CD14-positive monocyte (primary cell): ENCODE measurements around the gene SCARB1. TPM values are rescaled to one million over a fixed set of nuclear protein-coding genes. Genes with fewer than 3 reads are reported as not detected.

Experiments
- DNase-seq, 3 donors: peaks; one replicate each; pipeline ENCODE4 v3.0.0-alpha.2; 2011 to 2022
- H2AFZ ChIP-seq: 2 replicates; pipeline ENCODE4 v1.6.0; 2012; ENCODE audit warnings: mild to moderate bottlenecking, low read depth, low read length, inconsistent platforms; ENCODE audit not compliant: insufficient read depth, poor library complexity, severe bottlenecking
- H3K27ac ChIP-seq, 2 donors: 1 replicate in 1 of 2; 2 replicates in 1 of 2; pipeline ENCODE4 v1.5.1; 2012 to 2013; ENCODE audit warnings: low read length in 2 of 2, control low read depth in 1 of 2, inconsistent platforms in 1 of 2, low read depth in 1 of 2, mild to moderate bottlenecking in 1 of 2
- H3K27me3 ChIP-seq, 2 donors: one replicate each; pipeline versions ENCODE4 v1.6.0 to v1.6.1; 2011 to 2013; ENCODE audit warnings: low read length in 2 of 2; ENCODE audit not compliant: control insufficient read depth in 2 of 2, insufficient read depth in 2 of 2
- H3K36me3 ChIP-seq, 2 donors: replicated peaks in 1 of 2; 1 replicate in 1 of 2; 2 replicates in 1 of 2; pipeline versions ENCODE4 v1.5.1 to v1.6.1; 2012 to 2013; ENCODE audit warnings: low read length in 2 of 2, control low read depth in 1 of 2, inconsistent platforms in 1 of 2, mild to moderate bottlenecking in 1 of 2; ENCODE audit not compliant: insufficient read depth in 2 of 2, control insufficient read depth in 1 of 2
- H3K4me1 ChIP-seq, 2 donors: 1 replicate in 1 of 2; 2 replicates in 1 of 2; pipeline versions ENCODE4 v1.5.1 to v1.6.1; 2012 to 2013; ENCODE audit warnings: low read length in 2 of 2, control low read depth in 1 of 2, inconsistent platforms in 1 of 2, mild to moderate bottlenecking in 1 of 2, moderate library complexity in 1 of 2; ENCODE audit not compliant: insufficient read depth in 2 of 2, control insufficient read depth in 1 of 2
- H3K4me2 ChIP-seq: replicated peaks from 2 replicates; pipeline ENCODE3; 2012; ENCODE audit warnings: low read length, moderate library complexity, mild to moderate bottlenecking; ENCODE audit not compliant: poor library complexity, severe bottlenecking; ENCODE audit errors: extremely low read depth
- H3K4me3 ChIP-seq, 3 experiments: fragments of 200-600 bp in 1 of 3; sonication (generic) in 1 of 3; replicated peaks in 1 of 3; 1 replicate in 2 of 3; 2 replicates in 1 of 3; pipeline ENCODE4 v1.5.1; 2011 to 2013; ENCODE audit warnings: low read length in 3 of 3, mild to moderate bottlenecking in 3 of 3, control low read depth in 2 of 3, low read depth in 2 of 3, inconsistent platforms in 1 of 3, moderate library complexity in 1 of 3
- H3K79me2 ChIP-seq: 2 replicates; pipeline ENCODE4 v1.6.0; 2012; ENCODE audit warnings: mild to moderate bottlenecking, control low read depth, inconsistent platforms, low read length, moderate library complexity; ENCODE audit not compliant: insufficient read depth
- H3K9ac ChIP-seq: 2 replicates; pipeline ENCODE4 v1.6.0; 2017; ENCODE audit warnings: low read length, mild to moderate bottlenecking; ENCODE audit not compliant: insufficient read depth, poor library complexity, severe bottlenecking
- H3K9me3 ChIP-seq, 2 donors: replicated peaks in 1 of 2; 1 replicate in 1 of 2; 2 replicates in 1 of 2; pipeline versions ENCODE4 v1.5.1 to v1.6.1; 2012 to 2013; ENCODE audit warnings: low read length in 2 of 2, control low read depth in 1 of 2; ENCODE audit not compliant: control insufficient read depth in 1 of 2, insufficient read depth in 1 of 2
- H4K20me1 ChIP-seq: 2 replicates; pipeline ENCODE4 v1.6.0; 2012; ENCODE audit warnings: mild to moderate bottlenecking, low read length, control low read depth, moderate library complexity; ENCODE audit not compliant: insufficient read depth
- H3K27ac Mint-ChIP-seq, 7 donors: one replicate each; pipeline ENCODE4 v1.8.0; 2020; ENCODE audit warnings: mild to moderate bottlenecking in 7 of 7, mixed read lengths in 7 of 7, moderate library complexity in 6 of 7, inconsistent platforms in 2 of 7
- H3K27me3 Mint-ChIP-seq, 3 donors: one replicate each; pipeline ENCODE4 v1.8.0; 2021 to 2022; ENCODE audit warnings: low read depth in 3 of 3, mild to moderate bottlenecking in 3 of 3, mixed read lengths in 3 of 3, moderate library complexity in 3 of 3, inconsistent platforms in 1 of 3
- H3K36me3 Mint-ChIP-seq, 2 donors: one replicate each; pipeline ENCODE4 v1.8.0; 2020; ENCODE audit warnings: mixed read lengths in 2 of 2, inconsistent platforms in 1 of 2, mild to moderate bottlenecking in 1 of 2
- H3K4me1 Mint-ChIP-seq: one replicate; pipeline ENCODE4 v1.8.0; 2020; ENCODE audit warnings: mild to moderate bottlenecking, mixed read lengths
- H3K4me3 Mint-ChIP-seq, 2 donors: one replicate each; pipeline ENCODE4 v1.8.0; 2020; ENCODE audit warnings: mild to moderate bottlenecking in 2 of 2, mixed read lengths in 2 of 2, moderate library complexity in 1 of 2
- H3K9me3 Mint-ChIP-seq, 7 donors: one replicate each; pipeline ENCODE4 v1.8.0; 2020 to 2022; ENCODE audit warnings: mixed read lengths in 7 of 7, mild to moderate bottlenecking in 6 of 7, moderate library complexity in 6 of 7, inconsistent platforms in 2 of 7
- CTCF ChIP-seq: fragments of 200-600 bp; IDR thresholded peaks from one replicate; pipeline ENCODE4 v1.8.0; 2022; ENCODE audit warnings: antibody characterized with exemption, mild to moderate bottlenecking
- WGBS: methylation state at CpG from one replicate; pipeline ENCODE4 v1.1.5; 2013; ENCODE audit warnings: missing lambda C conversion rate; ENCODE audit not compliant: insufficient coverage; 5-methylcytosine and 5-hydroxymethylcytosine counted together
- intact Hi-C, 2 donors: fragments of 100-400 bp; cut with micrococcal nuclease; formaldehyde crosslinking; loops; one replicate each; pipeline versions ENCODE4 v1.15.0 to v1.15.1; 2023
- polyA plus RNA-seq, 3 donors: library from polyadenylated mRNA; depleted of rRNA in 1 of 3; unstranded in 2 of 3; stranded (reverse) in 1 of 3; fragments of 300-500 nt in 2 of 3; fragments of >200 nt in 1 of 3; fragmentation: Illumina TruSeq in 2 of 3; gene quantifications; 1 replicate in 2 of 3; 2 replicates in 1 of 3; pipeline ENCODE4 v1.2.3, GENCODE V29; 2012 to 2021

SCARB1 gene
- polyA plus RNA-seq, 3 donors = 13.1 to 34.3 (median 15.2) TPM

DNA sequence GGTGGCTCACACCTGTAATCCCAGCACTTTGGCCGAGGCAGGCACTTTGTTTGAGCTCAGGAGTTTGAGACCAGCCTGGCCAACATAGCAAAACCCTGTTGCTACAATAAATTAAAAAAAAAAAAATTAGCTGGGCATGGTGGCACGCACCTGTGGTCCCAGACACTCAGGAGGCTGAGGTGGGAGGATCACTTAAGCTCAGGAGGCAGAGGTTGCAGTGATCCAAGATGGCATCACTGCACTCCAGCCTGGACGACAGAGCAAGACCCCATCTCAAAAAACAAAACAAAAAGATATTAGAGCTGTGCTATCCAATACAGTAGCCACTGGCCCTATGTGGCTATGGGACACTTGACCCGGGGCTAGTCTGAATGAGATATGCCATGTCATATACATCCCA is 6.9 kb upstream of the SCARB1 start:
- DNase-seq = no peak
- no peaks in the 10 kb centered on the region for H4K20me1 ChIP-seq
- no peak overlapping the region for H3K9ac ChIP-seq
- H3K4me3 ChIP-seq = no peak overlapping the region
- no peaks in the 10 kb centered on the region for H3K9me3 ChIP-seq
- intact Hi-C loops = no loop called here
- H3K4me2 ChIP-seq = no peak overlapping the region
- no CpG with 5 or more reads among the region's 4 CpGs for WGBS
- no peak overlapping the region for H2AFZ ChIP-seq
- H3K4me3 Mint-ChIP-seq = no peak overlapping the region
- no peaks in the 10 kb centered on the region for H3K79me2 ChIP-seq
- no peak overlapping the region for H3K27ac ChIP-seq
- no peaks in the 10 kb centered on the region for H3K36me3 Mint-ChIP-seq
- no peaks in the 10 kb centered on the region for H3K27me3 ChIP-seq
- no peak for TF ChIP-seq CTCF
- H3K9me3 Mint-ChIP-seq = peaks cover 0 to 2% (median 0%) of the 10 kb centered on the region in 7 donors
- H3K36me3 ChIP-seq = no peaks in the 10 kb centered on the region
- peaks cover 51 to 52% of the 10 kb centered on the region in 2 donors for H3K4me1 ChIP-seq
- peaks cover 0 to 2% (median 0%) of the 10 kb centered on the region in 3 donors for H3K27me3 Mint-ChIP-seq
- H3K4me1 Mint-ChIP-seq = peaks cover 54% of the 10 kb centered on the region
- H3K27ac Mint-ChIP-seq = no peak overlapping the region

GRCh38 chr12:124869059-124869665 is 5.5 kb upstream of the SCARB1 start:
- H3K9me3 ChIP-seq = no peaks in the 10 kb centered on the region
- H3K9ac ChIP-seq = peak overlapping the region; percentile 72
- TF ChIP-seq CTCF = no peak
- no peaks in the 10 kb centered on the region for H4K20me1 ChIP-seq
- 4% methylated on average over 7 of the region's 17 CpGs for WGBS
- no peaks in the 10 kb centered on the region for H3K36me3 ChIP-seq
- peaks cover 0 to 2% (median 0%) of the 10 kb centered on the region in 3 donors for H3K27me3 Mint-ChIP-seq
- peak overlapping the region; percentile 93 to 94 for H3K27ac ChIP-seq
- no peaks in the 10 kb centered on the region for H3K36me3 Mint-ChIP-seq
- peak overlapping the region; percentile 8 to 74 (median 31) for H3K4me3 ChIP-seq
- H3K4me1 ChIP-seq = peaks cover 42 to 45% of the 10 kb centered on the region in 2 donors
- H3K27ac Mint-ChIP-seq = peak overlapping the region; percentile 87 to 98 (median 96)
- H3K79me2 ChIP-seq = no peaks in the 10 kb centered on the region
- no peaks in the 10 kb centered on the region for H3K27me3 ChIP-seq
- intact Hi-C loops = loop anchor here in 1 of 2 donors (5.0 kb wide), 1 partner anchor 97 kb away; no protein-coding TSS in a partner anchor
- H3K4me1 Mint-ChIP-seq = peaks cover 48% of the 10 kb centered on the region
- peak overlapping the region; percentile 91 for H2AFZ ChIP-seq
- peak overlapping the region; percentile 73 for H3K4me2 ChIP-seq
- peak; percentile 74 to 89 (median 78) for DNase-seq
- peak overlapping the region; percentile 80 to 92 for H3K4me3 Mint-ChIP-seq
- H3K9me3 Mint-ChIP-seq = peaks cover 0 to 2% (median 0%) of the 10 kb centered on the region in 7 donors
